ENCODE measurements around the gene ALG6.

Gene ALG6

DNA sequence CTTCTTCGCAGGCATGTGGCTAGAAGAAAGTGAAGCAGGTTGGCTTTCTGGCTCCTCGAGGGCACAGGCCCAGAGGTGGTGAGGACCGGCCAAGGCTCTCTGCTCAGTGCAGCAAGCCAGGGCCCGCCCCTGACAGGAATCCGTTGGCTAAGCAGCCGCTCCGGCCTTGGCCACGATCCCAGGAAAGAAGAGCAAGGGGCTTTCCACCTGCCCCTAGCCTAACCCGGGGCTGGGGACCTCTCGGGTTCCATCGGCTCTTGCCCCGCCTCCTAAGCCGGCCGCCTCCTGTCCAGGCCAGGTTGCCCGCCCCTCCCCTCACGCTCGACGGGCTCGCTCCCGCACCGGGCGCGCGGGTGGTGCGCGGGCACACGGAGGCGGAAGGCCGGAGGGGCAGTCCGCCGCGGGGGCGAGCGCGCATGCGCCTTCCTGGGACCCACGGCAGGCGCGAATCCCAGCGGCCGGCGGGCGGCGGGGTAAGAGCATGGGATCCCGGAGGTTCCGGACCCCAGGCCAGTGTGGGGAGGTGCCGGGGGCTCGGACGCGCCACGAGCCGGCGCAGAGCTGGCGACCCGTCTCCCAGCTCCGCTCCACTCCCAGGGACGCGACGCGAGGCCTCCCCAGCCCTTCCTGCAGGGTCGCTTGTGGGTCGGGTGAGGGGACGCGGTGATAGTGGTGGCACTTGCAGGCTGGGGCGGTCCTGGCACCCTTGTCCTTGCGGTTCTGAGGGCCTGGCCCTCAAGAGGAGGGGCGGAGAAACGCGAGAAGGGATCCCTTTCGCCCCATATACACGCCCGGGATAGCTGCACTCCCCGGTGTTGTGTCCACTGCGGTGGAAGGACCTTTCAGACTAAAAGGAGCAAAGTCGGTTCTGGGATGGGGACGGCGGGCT lies at the start of gene ALG6:
Gene ALG6 (plus strand): TSS at position 413 of the 889 bp plus-strand sequence. CDS start 3,351 bp downstream, outside the sequence.
- peak; percentile 93 to 95 for DNase-seq

DNA sequence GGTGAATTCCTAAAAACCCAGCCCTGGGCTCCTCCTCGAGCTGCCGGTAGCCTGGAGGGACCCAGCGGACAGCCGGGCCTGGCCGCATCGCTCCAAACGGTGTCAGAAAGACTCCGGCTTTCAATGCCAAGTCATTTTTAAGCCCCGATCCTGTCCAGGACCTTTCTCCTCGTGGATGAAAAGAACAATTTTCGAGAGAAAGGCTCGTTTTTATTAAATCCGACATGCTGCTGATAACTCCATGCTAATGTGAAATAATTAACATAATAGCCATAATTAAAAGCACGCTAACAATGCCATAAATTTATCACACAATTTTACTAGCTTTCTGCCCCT lies 49.6 kb upstream of the ALG6 start:
- DNase-seq = no peak

DNA sequence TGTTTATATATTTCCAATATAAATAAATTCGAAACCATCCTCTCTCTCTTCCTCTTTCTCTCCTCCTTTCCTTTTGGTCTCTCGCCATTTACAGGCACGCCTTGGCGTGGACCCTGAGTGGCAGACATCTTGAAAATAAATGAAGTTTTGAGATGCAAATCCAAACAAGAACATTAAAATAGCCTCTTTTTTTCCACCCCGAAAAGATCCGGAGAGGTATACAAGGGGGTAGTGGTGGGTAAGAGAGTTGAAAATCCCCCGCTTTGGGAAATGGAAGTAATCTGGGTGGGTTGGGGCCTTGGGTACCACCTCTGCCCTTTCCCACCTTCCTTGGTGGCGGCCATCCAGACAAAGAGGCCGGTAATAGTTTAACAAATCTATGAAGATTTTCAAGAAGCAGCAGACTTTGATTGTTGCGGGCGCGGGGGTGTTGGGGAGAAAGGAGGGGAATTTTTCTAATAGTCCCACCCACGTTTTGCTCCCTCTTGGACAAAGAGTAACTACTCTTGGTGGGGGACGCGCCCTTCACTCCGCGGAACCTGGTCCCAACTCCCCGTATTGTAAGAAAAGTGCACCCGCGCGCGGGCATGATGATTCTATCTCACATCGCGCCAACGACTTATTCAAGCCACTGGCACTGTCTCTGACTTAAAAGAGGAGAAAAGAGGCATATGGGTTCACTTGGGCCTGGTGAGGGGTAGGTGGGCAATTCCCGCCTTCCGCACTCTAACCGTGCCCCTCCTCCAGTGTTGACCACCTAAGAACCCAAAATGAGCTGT lies 49.0 kb upstream of the ALG6 start:
- no peak for DNase-seq

DNA sequence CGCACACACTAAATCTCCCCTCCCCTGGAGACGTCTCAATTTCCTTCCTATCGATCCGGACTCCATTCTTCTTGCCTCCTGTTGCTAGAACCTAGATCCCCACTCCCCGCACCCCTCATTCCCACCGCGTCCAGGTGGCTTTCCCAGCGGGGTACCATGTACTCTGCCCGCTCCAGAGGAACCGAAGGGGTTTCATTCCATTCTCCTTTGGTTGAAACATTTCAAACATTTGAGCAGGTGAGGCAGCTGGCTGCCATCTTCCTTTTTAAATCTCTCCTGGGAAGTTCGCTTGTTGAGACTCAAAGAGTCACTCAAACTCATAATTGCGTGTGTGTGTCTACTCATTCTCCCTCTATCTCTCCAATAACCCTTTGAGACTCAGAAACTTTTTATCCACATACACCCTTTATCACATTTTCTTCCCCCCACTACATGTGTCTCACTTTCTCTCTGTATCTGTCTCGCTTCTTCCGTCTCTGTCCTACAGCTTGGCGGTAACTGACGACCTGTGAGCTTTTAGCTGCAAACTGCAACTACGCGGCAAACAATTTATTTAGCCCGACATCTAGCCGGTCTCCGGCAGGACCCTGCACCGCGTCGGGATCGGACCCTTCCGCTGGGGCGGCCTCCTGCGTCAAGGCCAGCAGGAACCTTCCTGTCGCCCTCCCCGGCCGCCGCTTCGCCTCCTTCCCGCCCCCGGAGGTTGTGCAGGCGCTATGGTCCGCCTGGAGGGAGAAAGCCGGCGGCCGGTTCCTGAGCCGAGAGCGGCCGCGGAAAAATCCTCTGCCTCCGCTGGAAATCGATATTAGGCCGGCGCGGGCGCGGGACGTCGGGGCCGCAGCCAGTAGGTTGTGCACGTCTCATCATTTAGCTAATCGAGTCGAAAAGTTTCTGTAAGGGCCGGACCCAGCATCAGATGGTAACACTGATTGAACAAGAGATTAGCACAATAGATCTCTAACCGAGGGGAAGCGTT lies 48.1 kb upstream of the ALG6 start:
- DNase-seq = peak in 1 of 2 donors; percentile 17

DNA sequence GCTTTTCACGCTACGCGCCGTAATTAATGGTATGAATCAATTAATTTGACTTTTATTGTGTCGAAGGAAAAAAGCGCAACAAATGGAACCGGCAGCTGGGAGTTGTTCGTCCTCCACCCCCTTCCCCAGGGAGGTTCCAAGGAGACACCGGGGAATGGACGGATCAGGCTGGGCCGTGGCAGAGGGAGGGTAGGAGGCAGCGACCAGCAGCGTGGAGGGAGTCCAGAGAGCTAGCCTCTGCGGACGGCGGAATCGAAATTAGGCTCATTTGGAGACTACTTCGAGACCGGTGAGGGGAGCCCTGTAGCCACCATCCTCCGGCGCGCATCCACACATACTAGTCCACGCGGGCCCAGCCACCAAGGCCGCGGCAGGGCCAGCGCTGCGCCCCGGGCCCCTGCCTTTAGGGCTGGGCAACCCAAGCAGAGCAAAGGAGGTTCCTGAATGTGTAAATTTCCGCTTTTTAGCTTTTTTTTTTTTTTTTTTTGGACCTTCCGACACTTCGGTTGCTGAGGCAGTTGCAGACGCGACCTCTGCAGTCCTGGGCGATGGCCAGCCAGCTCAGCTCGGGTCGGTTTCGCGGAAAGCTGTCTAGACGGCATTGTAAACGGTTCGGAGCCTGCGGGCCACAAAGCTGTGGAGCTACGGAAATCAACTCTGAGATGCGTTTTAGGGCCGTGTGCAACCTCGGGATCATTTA lies 47.3 kb upstream of the ALG6 start:
- peak in 1 of 2 donors; percentile 10 for DNase-seq

DNA sequence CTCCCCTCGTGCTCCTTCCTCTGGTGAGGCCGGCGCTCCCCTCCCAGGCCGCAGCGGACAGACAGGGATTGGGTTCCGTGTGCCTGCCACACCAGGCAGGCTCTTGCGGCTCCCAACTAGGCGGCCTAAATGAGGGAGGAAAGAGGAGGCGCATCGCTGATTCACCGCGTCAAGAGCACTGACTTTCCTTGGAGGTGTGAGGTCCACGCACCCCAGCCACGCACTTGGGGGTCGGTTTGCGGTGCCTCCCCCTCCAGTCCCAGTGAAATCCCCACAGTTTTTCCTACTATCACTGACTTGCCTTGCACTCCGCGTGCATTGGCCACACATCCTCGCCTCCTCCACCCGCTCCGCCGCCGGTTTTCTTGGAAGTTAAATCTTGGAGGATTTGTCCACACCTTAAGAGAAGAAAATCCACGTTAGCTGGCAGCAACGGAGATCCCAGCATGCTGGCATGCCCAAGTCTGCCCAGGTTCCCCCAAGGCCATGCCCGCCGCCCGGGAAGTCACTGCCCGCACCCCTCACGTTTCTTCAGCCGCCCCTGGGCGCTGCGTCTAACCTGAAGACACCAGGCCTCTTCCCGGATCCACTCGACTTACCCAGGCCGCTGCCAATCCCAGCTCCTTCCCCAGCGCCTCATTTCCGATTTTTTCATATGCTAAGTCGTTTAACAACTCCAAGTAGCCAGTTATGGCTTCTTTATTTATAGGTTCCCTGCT lies 46.2 kb upstream of the ALG6 start:
- peak in 1 of 2 donors; percentile 12 for DNase-seq

DNA sequence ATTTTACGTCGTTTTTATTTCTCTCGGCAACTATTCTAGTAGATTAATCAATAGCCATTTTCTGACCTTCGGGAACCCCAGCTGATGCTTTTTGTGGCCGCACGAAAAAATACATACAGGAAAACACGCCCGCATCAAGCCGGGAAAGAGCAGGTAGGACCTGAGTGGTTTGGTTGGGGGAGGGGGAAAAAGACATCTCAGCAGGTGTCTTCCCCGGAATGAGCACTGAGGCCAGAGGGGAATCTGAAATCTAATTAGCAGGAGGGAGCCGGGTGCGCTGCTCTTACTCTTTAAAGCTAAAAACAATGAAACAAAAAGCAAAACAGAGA lies 45.7 kb upstream of the ALG6 start:
- no peak for DNase-seq

DNA sequence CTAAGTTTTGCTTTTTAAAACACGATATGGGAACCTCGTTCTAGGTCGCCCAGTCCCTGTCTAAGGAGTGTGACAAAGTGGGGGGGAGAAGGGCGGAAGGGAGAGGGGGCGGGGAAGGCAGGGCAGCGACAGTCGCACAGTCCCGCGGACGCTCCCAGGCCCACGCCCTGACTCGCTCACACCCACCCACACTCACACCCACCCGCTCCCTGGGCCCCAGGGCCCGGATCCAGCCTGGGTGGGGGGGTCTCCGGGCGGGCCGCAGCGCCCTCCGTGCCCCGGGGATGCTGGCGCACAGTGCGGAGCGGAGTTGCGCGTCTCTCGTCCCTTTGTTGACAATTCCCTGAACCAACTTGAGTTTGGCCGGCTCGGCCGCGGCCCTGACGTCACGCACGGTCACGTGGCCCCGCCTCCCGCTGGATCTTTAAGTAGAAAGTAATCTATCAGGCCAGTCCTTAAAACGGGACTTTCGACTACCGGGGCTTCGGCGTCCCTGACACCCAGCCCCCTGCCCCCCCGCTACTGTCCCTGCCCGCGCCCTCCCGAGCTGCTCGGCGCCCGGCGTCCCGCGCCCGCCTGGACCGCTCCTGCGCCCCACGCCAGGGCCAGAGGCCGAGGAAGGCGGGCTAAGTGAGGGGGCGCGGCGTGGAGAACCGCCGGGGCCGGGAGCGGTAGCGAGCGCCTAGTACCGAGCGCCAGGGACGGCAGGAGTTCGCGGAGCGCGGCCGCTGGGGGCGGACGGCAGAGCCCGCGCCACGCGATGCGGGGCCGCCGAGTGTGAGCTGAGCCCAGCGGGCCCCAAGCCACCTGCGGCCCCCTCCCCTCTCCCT lies 45.1 kb upstream of the ALG6 start, which contains the start of gene FOXD3:
Gene FOXD3 (plus strand): TSS at position 454 of the 830 bp plus-strand sequence. CDS start 492 bp downstream, outside the sequence.
- peak; percentile 28 to 60 for DNase-seq

DNA sequence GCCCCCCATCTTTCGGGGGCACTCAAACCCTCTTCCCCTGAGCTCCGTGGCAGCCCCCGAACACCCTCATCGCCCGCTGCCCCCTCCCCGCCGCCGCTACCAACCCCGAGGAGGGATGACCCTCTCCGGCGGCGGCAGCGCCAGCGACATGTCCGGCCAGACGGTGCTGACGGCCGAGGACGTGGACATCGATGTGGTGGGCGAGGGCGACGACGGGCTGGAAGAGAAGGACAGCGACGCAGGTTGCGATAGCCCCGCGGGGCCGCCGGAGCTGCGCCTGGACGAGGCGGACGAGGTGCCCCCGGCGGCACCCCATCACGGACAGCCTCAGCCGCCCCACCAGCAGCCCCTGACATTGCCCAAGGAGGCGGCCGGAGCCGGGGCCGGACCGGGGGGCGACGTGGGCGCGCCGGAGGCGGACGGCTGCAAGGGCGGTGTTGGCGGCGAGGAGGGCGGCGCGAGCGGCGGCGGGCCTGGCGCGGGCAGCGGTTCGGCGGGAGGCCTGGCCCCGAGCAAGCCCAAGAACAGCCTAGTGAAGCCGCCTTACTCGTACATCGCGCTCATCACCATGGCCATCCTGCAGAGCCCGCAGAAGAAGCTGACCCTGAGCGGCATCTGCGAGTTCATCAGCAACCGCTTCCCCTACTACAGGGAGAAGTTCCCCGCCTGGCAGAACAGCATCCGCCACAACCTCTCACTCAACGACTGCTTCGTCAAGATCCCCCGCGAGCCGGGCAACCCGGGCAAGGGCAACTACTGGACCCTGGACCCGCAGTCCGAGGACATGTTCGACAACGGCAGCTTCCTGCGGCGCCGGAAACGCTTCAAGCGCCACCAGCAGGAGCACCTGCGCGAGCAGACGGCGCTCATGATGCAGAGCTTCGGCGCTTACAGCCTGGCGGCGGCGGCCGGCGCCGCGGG lies 44.2 kb upstream of the ALG6 start:
- DNase-seq = peak; percentile 43 to 45

DNA sequence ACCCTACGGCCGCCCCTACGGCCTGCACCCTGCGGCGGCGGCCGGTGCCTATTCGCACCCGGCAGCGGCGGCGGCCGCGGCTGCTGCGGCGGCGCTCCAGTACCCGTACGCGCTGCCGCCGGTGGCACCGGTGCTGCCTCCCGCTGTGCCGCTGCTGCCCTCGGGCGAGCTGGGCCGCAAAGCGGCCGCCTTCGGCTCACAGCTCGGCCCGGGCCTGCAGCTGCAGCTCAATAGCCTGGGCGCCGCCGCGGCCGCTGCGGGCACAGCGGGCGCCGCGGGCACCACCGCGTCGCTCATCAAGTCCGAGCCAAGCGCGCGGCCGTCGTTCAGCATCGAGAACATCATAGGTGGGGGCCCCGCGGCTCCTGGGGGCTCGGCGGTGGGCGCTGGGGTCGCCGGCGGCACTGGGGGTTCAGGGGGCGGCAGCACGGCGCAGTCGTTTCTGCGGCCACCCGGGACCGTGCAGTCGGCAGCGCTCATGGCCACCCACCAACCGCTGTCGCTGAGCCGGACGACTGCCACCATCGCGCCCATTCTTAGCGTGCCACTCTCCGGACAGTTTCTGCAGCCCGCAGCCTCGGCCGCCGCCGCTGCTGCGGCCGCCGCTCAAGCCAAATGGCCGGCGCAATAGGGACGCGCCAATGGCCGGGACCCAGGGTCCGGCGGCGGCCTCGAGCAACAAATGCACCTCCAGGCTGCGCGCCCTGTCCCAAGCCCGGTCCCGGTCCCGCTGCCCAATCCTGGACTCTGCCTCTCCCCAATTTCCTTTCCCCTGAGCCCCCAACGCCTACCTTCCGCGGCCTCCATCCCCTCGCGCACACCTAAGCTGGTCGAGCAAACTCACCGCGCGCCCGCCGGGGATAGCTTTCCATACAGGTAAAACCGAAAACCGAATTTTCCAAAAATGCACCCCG lies 43.3 kb upstream of the ALG6 start:
- DNase-seq = peak in 1 of 2 donors; percentile 7

DNA sequence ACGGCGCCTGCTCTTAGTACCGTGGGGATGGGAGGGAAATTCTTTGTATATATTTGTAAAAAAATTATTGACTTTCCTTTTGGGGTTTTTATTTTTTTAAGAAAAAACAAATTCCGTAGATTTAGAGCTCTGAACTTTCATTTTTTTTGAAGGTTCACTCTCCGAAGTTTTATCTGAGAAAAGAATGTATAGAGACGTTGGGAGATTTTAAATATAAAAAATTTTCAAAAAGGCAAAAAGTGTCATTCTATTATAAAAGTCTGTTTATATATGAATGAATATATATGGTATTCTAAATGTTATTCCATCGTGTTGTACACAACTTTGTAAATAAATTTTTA lies 42.7 kb upstream of the ALG6 start:
- no peak for DNase-seq

DNA sequence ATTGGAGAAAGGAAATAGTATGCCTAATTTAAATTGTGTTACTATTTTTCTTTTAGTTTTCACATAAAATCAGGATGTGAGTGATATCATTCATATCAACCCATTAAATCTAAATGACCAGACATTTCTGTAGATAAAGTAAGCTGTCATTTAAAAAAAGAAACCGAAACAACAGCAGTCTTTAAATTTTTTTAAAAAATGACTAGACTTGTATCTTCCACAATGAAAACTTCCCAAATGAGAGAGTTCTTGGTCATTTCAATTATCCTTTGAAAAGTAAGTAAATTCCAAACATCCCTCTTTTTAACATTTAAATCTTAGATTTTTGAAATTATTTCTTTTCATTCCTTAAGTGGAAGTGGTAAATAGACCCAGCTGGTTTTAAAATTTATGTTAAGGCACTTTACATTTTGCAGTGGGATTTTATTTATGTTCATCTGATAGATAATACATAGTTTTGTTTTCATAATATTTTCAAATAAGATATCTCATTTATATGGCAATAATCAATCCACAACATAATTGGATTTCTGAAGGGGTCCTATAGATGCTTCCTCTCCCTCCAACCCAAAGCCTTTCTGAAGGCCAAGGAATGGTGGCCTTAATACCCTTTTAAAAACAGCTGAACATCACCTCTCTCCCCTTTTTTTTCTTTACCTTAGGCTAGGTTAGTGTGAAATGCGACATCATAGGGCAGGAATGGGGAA lies 42.0 kb upstream of the ALG6 start:
- DNase-seq = no peak

DNA sequence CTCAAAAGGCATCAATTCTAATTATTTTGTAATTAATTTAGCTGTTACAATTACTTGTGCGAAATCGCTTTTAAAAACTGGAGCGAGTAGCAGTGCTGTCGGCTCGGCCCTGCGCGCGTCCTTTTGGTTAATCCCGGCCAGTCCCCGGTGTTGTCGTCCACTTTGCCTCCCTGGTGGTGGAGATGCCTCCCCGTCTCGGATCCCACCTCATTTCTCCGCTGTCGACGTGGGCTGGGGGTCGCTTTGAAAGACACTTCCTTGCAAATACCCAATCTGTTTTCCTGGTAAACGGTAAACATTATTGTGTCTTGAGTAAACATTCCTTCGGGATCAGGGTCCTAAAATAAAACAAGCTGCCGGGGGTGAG lies 41.3 kb upstream of the ALG6 start:
- DNase-seq = no peak

DNA sequence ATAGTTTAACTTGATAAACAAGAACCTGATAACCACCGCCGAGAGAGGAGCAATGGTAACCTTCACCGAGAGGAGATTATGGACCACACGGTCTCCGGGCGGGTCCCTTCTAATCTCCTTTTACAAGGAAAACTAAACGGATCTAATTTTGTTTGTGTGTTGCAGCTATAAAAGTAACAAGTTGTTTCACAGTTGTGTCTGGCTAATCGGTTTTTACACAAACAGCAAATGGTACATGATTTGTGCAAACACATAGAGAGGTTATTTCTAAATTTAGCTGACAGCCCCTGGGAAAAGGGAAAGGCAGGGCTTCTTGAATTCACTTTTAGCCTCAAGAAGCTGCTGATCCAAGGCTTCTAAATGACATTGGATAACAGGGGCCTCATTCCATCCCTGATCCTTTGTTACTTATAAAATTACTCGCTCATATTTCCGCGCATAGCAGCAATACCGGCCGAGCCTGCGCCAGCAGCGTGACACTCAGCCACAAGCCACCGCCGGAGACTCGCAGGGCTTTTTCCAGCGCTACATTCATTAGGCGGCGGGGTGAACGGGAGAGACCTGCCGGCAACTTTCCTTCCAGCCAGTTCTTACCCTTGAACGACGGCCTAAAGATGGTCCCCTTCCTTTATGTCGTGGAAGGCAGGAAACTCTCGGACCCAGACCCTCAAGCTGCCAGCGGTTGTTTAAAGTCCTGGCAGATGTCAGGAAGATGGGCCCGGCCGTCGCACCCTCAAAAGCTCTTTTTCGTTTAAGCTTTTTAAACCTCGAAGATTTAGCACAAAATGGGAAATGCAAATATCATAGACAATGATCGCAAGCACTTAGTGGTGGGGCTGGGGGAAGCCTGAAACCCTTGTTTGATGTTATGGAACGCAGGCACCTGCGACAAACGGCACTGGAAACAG lies 40.7 kb upstream of the ALG6 start:
- DNase-seq = peak in 1 of 2 donors; percentile 33

DNA sequence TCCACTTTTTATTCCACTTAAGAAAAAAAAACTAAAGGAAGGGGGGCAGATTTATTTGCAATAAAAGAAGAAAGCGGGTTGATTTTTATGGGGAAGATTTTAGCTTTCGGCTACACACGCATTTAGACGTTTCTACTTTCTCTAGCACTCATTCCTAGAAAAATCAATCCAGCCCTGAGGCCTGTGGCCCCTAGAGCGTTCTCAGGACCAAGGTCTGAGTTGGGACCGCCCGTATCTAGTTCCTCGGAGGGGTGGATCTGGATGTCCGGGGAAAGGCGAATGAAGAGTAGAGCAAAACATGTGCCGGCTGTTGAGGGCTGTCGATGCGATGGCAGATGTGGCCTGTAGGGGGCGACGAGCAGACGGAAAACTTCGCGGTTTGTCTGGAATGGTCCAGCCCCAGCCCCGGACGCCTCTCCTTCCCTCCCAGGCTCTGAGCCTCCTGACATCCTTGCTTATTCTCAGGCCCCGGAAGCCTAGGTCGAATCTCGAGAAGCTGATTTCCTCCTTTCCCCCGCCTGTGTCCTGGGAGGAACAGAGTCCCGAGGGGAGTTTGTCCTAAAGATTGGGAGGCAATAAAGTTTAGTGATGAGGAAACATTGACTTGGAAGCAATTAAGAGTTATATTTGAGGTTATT lies 39.9 kb upstream of the ALG6 start:
- DNase-seq = peak; percentile 44 to 72

DNA sequence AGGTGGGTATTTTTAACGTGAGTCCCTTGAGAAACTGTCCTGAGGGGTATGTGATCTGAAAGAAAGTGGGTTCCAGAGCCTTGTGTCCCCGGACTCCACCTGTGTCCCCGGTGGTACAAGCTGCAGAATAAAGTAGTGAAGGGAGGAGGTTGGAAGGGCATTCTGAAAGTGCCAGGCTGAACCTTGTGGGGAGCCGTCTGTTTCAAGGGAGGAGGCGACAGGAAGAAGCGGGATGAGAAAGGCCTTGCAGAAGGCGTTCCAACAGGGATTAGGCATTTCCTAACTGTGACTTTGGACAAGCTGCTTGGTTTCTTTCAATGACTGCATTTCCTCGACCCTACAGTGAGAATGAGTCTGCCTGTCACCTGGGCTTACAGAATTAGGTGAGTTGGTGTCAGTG lies 39.3 kb upstream of the ALG6 start:
- no peak for DNase-seq

Data from stimulated activated CD4-positive, alpha-beta T cell treated with anti-CD3 and anti-CD28 coated beads, Interleukin-2, amount 100 ng/mL, for 24 hours (primary cell).